Femur (tissue), 1 donor: ENCODE results near the gene BLOC1S4.
"Not testable (repeated sequence)": the region's sequence is repeated elsewhere in the genome, so short reads cannot be mapped to it uniquely, and the experiment has no call there.

Experiments
- DNase-seq: peaks from one replicate; pipeline ENCODE4 v3.0.0-alpha.2; 2017

The BLOC1S4 gene, protein sequence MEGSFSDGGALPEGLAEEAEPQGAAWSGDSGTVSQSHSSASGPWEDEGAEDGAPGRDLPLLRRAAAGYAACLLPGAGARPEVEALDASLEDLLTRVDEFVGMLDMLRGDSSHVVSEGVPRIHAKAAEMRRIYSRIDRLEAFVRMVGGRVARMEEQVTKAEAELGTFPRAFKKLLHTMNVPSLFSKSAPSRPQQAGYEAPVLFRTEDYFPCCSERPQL

DNA sequence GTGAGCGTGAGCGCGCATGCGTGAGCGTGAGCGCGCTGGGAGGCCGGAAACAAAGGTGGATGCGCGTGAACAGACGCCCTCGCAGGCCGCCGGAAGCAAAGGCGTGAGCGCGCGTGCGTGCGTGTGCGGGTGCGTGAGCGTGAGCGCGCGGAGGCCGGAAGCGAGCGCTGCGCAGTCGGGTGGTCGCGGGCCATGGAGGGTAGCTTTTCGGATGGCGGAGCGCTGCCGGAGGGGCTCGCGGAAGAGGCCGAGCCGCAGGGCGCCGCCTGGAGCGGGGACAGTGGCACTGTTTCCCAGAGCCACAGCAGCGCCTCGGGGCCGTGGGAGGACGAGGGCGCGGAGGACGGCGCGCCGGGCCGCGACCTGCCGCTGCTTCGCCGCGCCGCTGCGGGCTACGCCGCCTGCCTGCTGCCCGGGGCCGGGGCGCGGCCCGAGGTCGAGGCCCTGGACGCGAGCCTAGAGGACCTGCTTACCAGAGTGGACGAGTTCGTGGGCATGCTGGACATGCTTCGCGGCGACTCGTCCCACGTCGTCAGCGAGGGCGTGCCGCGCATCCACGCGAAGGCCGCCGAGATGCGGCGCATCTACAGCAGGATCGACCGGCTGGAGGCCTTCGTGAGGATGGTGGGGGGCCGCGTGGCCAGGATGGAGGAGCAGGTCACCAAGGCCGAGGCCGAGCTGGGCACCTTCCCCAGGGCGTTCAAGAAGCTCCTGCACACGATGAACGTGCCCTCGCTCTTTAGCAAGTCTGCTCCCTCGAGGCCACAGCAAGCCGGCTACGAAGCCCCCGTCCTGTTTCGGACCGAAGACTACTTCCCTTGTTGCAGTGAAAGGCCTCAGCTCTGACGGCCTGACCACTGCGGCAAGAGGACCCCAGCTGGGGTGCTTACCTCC is at the start of gene BLOC1S4:
TSS of gene BLOC1S4 (plus strand) at position 157 of the 894 bp plus-strand sequence. CDS start at position 193, 36 bp downstream.
- DNase-seq = peak; percentile 93

DNA sequence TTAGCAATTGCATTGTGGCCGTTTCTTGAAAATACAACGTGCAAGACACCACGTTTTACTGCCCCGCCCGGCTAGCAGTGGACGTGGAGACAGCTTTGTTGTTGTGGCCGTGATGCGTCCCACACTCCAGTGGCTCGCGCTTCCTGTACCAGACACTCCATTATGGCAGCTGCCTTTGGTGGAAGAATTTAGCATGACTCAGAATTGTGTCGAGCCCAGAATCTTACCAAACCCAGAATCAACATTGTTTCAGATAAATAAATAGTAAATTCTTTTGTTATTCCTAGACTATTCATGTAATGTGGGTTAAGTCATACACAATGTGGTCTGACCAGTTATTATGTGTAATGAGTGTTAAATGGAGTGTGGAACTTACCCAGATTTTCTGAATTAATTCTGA is 47.6 kb upstream of the BLOC1S4 start:
- no peak for DNase-seq

DNA sequence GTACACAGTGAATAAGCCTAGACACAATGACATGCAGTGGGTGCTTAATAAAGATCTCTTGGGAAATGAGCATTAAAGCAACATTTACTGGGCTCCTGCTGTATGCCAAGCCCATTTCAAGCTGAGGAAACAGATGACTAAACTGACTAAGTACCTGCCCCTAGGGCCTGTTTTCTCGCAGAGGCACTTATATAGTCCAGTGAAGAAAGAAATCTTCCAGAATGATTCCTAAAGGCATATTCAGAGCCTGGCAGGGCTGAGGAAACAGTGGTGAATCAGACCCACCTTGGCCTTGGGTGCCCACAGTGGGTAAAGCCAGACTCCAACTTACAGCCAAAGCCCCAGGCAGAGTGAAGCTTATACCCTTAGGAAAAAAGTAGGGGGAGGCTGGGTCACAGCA is 44.3 kb upstream of the BLOC1S4 start:
- DNase-seq = no peak

DNA sequence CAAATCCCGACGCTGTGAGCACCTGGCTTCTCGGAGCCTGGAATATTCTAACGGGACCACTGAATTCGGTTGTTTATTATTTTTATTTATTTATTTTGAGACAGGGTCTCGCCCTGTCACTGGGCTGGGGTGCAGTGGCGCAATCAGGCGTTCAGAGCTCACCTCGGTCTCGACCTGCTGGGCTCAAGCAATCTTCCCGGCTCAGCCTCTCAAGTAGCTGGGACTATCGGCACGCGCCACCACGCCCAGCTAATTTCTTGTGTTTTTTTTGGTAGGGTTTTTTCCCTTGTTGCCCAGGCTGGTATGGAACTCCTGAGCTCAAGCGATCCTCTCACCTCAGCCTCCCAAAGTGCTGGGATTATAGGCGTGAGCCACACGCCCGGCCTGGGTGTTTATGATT is 43.8 kb upstream of the BLOC1S4 start:
- no peak for DNase-seq

DNA sequence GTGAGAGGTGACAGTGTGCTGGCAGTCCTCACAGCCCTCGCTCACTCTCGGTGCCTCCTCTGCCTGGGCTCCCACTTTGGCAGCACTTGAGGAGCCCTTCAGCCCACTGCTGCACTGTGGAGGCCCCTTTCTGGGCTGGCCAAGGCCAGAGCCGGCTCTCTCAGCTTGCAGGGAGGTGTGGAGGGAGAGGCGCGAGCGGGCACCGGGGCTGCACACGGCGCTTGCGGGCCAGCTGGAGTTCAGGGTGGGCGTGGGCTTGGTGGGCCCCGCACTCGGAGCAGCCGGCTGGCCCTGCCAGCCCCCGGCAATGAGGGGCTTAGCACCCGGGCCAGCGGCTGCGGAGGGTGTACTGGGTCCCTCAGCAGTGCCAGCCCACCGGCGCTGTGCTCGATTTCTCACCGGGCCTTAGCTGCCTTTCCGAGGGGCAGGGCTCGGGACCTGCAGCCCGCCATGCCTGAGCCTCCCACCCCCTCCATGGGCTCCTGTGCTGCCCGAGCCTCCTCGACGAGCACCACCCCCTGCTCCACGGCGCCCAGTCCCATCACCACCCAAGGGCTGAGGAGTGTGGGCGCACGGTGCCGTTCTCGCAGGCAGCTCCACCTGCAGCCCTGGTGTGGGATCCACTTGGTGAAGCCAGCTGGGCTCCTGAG is 43.3 kb upstream of the BLOC1S4 start:
- DNase-seq = not testable (repeated sequence)

DNA sequence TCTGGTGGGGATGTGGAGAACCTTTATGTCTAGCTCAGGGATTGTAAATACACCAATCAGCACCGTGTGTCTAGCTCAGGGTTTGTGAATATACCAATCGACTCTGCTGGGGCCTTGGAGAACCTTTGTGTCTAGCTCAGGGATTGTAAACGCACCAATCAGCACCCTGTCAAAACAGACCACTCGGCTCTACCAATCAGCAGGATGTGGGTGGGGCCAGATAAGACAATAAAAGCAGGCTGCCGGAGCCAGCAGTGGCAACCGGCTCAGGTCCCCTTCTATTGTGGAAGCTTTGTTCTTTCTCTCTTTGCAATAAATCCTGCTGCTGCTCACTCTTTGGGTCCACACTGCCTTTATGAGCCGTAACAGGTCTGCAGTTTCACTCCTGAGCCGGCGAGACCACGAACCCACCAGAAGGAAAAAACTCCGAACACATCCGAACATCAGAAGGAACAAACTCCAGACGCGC is 42.7 kb upstream of the BLOC1S4 start:
- DNase-seq = not testable (repeated sequence)

DNA sequence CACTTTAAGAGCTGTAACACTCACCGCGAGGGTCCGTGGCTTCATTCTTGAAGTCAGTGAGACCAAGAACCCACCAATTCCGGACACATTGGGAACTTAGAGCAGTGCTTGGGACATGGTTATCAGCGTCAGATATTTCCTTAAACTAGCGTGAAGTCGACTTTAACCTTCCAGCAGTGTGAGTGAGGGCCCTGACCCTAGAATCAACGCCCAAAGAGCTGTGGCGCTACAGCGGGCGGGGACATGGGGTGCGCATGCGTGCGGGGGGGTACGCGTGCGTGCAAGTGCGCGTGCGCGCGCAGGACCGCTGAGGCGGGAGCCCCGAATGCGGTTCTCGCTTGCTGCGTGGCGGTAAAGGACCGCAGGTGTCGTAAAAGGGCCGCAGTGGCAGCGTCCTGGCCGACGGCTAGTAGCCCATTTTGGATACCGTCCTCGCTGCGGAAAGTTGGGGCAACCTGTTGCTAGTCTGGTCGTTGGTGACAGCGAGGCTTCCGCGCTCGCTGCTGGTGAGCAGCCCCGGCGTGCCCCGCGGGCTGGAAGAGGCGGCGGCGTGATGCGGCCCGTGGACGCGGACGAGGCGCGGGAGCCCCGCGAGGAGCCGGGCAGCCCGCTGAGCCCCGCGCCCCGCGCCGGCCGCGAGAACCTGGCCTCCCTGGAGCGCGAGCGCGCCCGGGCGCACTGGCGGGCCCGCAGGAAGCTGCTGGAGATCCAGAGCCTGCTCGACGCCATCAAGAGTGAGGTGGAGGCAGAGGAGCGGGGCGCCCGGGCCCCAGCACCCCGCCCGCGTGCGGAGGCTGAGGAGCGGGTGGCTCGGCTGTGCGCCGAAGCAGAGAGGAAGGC is 42.1 kb upstream of the BLOC1S4 start:
- peak; percentile 95 for DNase-seq

DNA sequence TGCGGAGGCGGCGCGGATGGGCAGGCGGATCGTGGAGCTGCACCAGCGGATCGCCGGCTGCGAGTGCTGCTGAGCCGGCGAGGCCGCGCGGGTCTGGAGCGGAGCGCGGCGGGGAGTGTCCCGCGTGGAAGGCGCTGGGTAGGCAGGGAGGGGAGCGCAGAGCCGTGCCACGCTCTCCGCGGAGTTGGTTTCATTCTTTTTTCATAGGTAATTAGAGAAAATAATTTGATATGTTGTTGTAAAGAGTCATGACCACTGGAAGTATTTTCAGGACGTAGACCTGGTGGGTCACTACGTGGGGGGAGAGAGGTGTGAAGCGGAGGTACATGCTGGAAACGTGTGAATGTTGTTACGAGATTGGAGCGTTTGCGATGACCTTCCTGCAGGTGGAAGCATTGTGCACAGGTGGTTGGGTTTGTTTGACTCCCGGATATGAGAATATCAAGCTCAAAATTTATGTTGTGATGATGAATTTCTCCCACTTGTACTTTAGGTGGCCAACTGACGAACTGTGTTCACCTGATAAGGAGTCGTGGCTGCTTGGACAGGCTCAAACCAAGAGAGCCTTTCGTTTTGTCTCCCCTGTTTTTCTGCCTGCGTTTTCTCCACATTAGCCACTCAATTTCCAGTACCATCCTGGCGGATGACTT is 41.3 kb upstream of the BLOC1S4 start:
- no peak for DNase-seq

DNA sequence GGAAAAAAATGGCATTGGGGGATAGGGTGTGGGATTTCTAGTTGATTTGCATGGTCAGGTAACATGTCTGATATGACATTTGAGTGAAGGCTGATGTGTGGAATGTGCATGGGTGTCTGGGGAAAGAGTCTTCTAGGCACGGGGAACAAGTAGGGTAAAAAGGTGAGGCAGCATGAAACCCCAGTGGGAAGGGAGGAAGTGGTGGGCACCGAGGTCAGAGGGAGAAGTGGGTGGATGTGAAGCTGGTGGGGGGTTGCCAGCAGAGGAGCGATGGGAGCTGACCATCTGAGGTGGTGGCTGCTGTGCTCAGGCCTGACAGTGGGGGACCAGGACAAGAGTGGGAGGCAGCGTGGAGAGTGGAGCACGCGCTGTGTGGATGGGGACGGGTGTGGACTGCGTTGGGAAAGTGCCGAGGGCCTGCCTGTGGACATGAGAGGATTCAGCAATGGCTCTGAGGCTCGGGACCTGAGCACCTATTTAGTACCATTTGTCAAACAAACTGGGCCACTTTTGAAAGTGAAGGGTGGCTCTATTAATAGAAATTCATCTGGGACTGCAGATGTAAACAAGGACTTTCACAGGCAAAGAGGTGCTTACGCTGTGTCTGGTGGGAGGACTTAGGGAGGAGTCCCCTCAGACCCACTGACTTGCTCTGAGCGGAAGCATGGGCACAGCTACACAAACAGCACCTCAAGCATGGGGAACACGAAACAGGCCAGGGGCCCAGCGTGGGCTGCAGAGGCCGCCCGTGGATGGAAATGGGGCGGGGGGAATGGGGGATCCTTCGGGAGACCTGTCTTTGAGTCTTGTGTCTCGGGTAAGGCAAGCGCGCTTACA is 39.0 kb upstream of the BLOC1S4 start:
- no peak for DNase-seq

DNA sequence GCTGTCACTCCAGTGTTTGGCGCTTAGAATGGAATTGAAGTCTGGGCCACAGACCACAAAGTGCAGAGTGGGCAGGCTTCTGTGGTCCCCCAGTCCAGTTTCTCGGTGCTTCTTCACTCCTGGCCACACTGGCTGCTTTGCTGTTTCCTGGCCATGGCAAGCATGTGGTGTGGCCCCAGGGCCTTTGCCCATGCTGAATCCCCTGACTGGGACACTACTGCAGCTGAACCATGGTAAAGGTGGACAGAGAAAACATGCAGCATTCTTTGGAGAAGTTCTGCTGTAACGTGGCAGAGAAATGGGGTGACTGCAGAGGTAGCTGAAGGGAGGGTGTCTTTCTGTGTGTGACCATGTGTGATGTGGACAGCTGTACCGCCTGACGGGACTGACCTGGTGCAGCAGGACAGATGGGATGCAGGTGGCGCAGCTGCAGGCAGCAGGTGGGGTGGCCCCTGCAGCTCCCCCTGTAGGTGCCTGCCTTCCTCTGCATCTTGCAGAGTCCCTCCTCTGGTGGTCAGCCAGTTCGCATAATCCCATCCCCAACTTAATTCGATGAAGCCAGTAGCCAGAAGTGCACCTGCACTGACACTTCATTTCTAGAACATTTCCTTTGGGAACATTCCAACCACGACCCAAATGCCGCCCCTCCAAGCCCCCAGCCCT is 35.5 kb upstream of the BLOC1S4 start:
- no peak for DNase-seq

DNA sequence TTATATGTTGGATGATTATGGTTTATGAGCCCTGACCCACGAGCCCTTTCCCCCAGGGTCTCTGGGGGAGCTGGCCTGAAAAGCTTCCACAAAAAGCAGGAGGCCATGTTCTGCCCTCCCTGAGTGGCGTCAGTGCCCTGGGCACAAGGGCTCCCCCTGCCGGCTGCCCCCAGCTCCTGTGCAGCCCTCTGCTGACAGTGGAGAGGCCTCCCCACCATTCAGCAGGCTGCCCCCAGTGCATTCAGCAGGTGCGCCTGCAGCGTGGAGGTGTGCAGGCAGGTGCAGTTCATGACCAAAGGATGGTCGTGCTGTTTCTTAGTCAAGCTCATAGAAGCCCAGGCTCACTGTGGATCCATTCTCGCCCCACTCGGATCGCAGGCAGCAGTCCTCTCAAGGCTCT is 34.8 kb upstream of the BLOC1S4 start:
- DNase-seq = no peak

DNA sequence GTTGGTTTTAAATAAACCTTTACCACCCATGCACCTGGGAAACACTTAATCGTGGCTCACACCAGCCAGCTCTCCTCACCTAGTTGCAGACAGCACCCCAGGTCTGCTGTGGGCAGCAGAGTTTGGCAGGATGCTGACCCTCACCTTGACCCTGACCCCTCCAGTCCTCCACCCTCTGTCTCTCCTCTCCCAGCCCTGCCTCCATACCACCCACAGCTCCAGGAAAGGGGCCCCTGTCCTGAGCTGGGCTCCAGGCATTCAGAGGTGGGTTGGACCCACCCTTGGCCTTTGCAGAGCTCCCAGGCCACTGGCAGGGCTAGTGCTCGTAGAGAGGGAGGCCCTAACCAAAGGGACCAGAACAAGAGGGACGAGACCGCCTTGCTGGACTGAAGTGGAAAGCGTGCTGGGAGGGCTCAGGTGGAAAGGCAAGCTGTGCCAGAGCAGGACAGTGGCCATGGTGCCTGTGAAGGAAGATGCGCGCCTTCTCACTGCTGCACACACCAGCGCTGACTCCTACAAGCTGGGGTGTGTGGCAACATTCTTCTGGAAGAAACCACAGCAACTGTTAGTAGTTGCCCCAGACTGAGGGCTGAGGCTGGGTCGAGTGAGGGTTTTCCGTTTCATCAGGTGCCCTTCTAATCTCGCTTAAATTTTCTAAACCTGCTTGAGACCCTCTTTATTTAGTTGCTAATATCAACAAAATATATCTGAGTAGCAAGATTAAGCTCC is 32.9 kb upstream of the BLOC1S4 start:
- no peak for DNase-seq

DNA sequence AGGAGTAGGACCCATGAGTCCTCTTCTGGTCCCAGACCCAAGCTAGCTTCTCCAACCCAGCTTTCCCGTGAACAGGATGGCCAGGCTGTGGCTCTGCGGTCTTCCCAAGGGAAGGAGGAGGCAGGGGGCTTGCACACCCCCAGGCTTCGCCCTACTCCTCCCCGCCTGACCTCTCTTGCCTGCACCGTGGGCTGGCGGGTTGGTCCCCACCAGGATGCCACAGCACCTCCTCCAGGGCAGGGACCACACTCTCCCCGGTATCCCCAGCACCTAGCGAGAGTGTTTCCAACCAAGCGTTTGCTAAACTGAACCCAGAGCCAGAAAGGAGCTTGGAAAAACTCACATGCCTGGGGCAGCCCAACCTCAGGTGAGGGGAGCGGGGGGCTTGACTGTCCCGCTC is 31.3 kb upstream of the BLOC1S4 start:
- no peak for DNase-seq

DNA sequence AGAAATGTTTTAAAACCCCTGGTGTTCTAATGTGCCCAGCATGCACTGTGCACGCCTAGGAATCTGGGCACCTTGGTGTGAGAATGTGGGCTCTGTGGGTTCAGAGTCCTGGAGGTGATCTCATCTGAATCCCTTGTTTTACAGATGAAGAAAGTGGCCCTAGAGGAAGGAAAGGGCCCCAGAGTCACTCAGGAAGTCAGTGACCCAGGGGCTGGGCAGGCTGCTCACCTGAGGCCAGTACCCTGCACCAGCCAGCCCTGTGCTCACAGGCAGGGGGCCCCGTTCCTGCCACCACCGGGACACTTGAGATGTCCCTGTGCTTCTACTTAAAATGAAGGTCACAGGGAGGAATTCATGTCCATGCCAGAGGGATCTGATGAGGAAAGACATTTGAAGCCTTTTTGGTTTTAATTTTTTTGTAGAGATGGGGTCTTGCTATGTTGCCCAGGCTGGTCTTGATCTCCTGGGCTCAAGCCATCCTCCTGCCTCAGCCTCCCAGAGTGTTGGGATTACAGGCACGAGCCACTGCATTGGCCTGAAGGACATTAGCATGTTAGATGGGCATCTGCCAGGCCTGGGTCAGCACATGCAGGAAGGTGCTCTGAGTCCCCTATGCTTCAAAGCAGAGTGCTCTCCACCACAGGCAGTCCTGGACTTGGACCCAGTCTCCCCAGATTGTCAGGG is 29.7 kb upstream of the BLOC1S4 start:
- no peak for DNase-seq

DNA sequence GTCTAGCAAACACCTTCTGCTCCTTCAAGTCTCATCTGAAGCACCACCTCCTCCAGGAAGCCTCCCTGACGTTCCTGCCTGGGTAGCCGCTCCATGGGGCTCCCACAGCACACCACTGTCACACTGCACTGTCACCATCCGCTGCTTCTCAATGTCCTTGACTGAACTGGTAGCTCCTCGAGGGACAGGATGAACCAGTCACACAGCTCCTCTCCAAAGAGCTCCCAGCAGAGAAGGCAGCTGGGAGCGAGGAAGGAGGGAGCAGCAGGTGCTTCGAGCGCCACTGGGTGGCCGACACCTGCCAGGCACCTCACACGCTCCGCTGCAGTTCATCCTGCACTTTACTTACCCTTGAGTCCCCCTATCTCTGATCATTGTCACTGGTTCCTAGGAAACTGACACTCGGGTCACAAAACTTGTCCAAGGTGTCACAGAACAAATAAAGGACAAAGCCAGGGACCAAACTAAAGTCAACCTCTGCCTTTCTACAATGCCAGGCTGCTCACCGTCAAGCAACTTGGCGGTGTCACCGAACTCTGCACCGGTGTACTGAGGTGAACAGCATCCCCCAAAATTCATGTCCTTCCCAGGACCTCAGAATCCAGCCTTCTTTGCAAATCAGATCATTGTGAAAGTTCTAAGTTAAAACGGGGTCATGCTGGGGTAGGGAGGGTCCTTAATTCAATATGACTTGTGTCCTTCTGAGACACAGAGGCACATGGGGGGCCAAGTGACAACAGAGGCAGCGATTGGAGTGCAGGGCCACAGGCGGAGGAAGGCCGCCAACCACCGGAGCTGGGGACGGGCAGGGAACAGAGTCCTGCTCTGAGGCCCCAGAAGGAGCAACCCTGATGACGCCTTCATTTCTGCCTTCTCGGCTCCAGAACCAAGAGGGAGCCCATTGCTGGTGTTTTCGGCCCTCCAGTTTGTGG is 27.8 kb upstream of the BLOC1S4 start:
- DNase-seq = no peak

DNA sequence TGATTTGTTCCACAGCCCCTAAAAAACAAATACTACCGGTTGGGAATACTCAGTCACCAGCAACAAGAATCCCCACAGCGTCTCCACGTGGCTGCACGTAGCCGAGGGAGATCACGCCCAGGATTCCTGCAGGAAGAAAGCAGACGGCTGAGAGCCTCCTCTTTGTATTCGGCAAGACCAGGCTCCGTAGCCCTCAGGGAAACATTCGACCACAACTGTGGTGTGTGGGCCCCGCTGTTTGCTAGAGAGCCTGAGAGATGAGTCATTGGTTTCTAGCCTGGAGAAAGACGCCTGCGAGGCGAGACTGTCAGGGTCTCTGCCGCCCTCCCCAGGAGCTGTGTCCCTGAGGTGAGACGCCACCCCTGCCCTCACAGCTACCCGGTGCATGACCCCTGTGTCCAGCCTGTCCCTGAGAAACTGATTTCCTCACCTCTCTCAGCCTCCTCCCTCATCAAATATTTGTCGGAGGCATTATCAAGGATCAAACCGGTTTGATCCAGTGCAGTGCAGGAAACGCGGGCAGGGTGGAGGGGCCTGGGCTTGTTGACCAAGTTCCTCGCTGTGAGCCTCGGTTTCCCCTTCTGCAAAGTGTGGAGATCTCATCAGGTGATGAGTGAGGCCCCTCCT is 27.0 kb upstream of the BLOC1S4 start:
- peak; percentile 84 for DNase-seq

DNA sequence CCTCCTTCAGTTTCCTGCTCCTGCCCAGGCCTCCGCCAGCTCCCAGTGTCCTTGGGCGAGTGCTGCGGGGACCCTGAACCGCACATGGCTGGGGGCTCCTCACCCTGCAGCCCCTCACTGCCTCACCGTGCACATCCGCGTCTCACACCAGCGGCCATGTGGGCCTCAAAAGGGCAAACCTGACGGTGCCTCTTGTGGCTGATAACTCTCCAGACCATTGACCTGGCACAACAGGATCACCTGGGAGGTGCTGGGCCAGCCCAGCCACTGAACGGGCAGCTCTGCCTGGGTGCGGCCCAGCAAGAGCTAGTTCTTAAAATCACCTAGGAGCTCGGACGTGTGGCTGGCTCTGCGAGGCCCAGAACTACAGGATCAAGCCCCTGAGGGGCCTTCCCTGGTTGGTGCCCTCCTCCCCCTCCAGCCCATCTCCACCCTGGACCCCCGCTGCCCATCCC is 26.4 kb upstream of the BLOC1S4 start:
- no peak for DNase-seq

DNA sequence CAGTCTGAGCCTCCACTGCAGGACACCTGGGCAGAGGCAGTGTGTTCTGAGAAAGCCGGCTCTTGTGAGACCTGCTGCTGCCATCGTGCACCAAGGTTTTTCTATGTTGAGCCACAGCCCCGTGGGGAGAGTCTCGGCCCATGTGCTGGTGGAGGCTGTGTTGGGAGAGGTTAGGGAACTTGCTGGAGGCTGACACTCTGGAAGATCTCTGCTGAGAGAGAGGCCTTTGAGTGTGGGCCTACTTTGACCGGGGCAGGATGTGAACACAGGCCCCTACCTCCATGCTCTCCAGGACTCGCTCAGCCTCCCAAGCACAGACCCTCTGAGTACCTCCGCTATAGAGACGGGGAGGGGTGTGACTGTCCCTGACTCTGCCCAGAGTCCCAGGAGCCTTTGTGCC is 23.6 kb upstream of the BLOC1S4 start:
- no peak for DNase-seq
